Stimulated activated CD8-positive, alpha-beta memory T cell treated with anti-CD3 and anti-CD28 coated beads, Interleukin-12 subunit alpha, Interleukin-12 subunit beta, amount 100 ng/mL, for 4 hours (primary cell): ENCODE results near the gene IFIT3.
"Not testable (repeated sequence)": the region's sequence is repeated elsewhere in the genome, so short reads cannot be mapped to it uniquely, and the experiment has no call there.

Source experiments
- DNase-seq: peaks from one replicate; pipeline ENCODE4 v3.0.0-alpha.2; 2020; ENCODE audit warnings: low read depth

The IFIT3 gene

GRCh38 chr10:89304446-89304845, 23.4 kb upstream of the IFIT3 start:
- DNase-seq: no peak

- no peak for DNase-seq
These were observed 22.9 kb upstream of the IFIT3 start for GRCh38 chr10:89304925-89305324.

- DNase-seq: no peak
These were observed 21.9 kb upstream of the IFIT3 start for GRCh38 chr10:89305766-89306433.

- no peak for DNase-seq
These were observed 21.1 kb upstream of the IFIT3 start for GRCh38 chr10:89306434-89307268.

GRCh38 chr10:89307269-89307577, 20.6 kb upstream of the IFIT3 start:
- DNase-seq: no peak

- no peak for DNase-seq
These were observed 19.5 kb upstream of the IFIT3 start for GRCh38 chr10:89308266-89308665.

GRCh38 chr10:89308736-89309135, 19.1 kb upstream of the IFIT3 start:
- DNase-seq: no peak

GRCh38 chr10:89309156-89310055, 18.4 kb upstream of the IFIT3 start:
- no peak for DNase-seq

GRCh38 chr10:89310056-89310893, 17.5 kb upstream of the IFIT3 start:
- no peak for DNase-seq

GRCh38 chr10:89312973-89313372, 14.8 kb upstream of the IFIT3 start:
- no peak for DNase-seq

- DNase-seq: no peak
These were observed 13.1 kb upstream of the IFIT3 start for GRCh38 chr10:89314676-89315075.

GRCh38 chr10:89318047-89318446, 9.8 kb upstream of the IFIT3 start:
- not testable (repeated sequence) for DNase-seq

GRCh38 chr10:89325081-89325480, 2.7 kb upstream of the IFIT3 start:
- DNase-seq: not testable (repeated sequence)

- not testable (repeated sequence) for DNase-seq
These were observed 1.9 kb upstream of the IFIT3 start for GRCh38 chr10:89325856-89326255.

- no peak for DNase-seq
These were observed 1.4 kb downstream of the IFIT3 start for GRCh38 chr10:89329151-89329550.

GRCh38 chr10:89330014-89330413, 2.2 kb downstream of the IFIT3 start:
- DNase-seq: not testable (repeated sequence)

- DNase-seq: no peak
These were observed 2.9 kb downstream of the IFIT3 start for GRCh38 chr10:89330537-89331212.

GRCh38 chr10:89331487-89332122, 3.8 kb downstream of the IFIT3 start:
- not testable (repeated sequence) for DNase-seq

GRCh38 chr10:89332123-89332633, 4.4 kb downstream of the IFIT3 start:
- no peak for DNase-seq

GRCh38 chr10:89335226-89335625, 7.4 kb downstream of the IFIT3 start:
- DNase-seq: no peak
